ENCODE results near the gene ABHD6.
"Not testable (repeated sequence)": the region's sequence is repeated elsewhere in the genome, so short reads cannot be mapped to it uniquely, and the experiment has no call there.

Gene ABHD6

DNA sequence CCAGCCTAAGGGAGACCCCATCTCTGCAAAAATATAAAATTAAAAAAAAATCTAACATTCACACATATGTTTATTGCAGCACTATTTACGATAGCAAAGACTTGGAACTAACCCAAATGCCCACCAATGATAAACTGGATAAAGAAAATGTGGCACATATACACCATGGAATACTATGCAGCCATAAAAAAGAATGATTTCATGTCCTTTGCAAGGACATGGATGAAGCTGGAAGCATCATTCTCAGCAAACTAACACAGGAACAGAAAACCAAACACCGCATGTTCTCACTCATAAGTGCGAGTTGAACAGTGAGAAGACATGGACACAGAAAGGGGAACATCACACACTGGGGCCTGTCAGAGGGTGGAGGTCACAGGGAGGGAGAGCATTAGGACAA is 35.8 kb downstream of the ABHD6 start:
- not testable (repeated sequence) for DNase-seq (ENCODE audit: low read depth, low spot score)

DNA sequence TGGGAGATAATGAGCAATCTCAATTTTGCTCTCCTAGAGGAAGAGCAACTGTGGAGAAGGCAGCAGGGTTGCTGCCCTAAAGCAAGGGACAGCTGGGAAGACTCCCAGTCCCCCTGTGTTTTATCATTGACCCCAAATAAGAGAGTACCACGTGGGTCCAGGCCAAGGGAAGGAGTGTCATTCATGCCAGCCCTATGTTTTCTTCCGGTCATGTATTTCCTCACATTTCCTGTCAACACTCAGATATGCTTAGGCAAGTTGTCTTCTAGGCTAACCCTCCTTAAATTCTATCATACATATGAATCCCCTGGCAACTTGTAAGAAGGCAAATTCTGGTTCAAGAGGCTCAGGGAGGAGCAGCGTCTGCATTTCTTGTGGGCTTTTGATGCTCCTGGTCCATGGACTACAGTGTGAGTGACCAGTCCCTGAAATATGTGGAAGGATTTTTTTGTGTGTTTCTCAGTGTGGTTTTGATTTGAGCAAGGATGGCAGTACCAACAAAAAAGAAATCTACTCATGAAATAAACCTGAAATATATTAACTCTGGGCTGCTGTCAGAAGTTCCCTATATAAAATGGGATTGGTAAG is 36.5 kb downstream of the ABHD6 start:
- DNase-seq (ENCODE audit: low read depth, low spot score): no peak

GRCh38 chr3:58281069-58281468 is 43.5 kb downstream of the ABHD6 start:
- DNase-seq (ENCODE audit: low read depth, low spot score): no peak

GRCh38 chr3:58285334-58285733 is 47.7 kb downstream of the ABHD6 start:
- no peak for DNase-seq (ENCODE audit: low read depth, low spot score)

- no peak for DNase-seq (ENCODE audit: low read depth, low spot score)
Observed at GRCh38 chr3:58287354-58287753, 49.8 kb downstream of the ABHD6 start.

GRCh38 chr3:58288011-58288728 is 50.6 kb downstream of the ABHD6 start:
- DNase-seq (ENCODE audit: low read depth, low spot score): no peak

DNA sequence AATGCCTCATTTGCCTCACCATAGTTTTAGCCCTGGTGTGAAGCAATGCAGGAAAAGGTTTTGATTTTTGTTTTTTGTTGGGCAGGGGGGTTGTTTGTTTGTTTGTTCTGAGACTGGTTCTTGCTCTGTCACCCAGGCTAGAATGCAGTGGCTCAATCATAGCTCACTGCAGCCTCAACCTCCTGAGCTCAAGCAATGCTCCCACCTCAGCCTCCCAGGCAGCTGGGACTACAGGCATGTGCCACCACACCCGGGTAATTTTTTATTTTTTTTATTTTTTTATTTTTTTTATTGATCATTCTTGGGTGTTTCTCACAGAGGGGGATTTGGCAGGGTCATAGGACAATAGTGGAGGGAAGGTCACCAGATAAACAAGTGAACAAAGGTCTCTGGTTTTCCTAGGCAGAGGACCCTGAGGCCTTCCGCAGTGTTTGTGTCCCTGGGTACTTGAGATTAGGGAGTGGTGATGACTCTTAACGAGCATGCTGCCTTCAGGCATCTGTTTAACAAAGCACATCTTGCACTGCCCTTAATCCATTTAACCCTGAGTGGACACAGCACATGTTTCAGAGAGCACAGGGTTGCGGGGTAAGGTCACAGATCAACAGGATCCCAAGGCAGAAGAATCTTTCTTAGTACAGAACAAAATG is 51.5 kb downstream of the ABHD6 start:
- DNase-seq (ENCODE audit: low read depth, low spot score): not testable (repeated sequence)

- not testable (repeated sequence) for DNase-seq (ENCODE audit: low read depth, low spot score)
Observed at GRCh38 chr3:58290446-58290845, 52.9 kb downstream of the ABHD6 start.

DNA sequence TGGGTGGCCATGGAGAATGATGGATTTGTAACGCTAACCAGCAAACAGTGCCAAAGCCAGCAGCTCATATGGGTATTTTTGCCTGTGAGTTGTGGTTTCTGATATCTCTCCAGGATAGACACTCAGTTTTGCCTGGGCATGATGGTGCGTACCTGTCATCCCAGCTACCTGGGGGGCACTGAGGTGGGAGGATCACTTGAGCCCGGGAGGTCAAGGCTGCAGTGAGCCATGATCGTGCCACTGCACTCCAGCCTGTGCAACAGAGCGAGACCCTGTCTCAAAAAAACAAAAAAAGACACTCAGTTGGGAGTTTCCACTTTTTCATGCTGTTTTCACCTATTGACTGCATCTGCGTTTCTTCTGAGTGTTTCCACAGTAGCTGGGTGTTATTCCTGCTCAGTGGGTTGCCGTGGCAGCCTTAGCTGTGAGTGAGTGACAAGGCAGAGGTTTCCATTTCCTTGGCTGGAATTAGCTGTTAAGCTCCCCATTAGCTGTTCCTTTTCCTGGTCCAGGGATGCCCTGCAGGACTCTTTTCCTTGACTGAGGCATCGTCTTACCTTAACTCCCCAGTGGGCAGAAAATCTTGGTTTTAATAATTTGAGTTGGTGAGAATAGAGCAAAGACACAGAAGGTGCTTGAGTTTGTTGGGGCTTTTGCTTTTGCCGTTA is 54.2 kb downstream of the ABHD6 start:
- DNase-seq (ENCODE audit: low read depth, low spot score): no peak

- no peak for DNase-seq (ENCODE audit: low read depth, low spot score)
Observed at GRCh38 chr3:58292866-58293265, 55.3 kb downstream of the ABHD6 start.

DNA sequence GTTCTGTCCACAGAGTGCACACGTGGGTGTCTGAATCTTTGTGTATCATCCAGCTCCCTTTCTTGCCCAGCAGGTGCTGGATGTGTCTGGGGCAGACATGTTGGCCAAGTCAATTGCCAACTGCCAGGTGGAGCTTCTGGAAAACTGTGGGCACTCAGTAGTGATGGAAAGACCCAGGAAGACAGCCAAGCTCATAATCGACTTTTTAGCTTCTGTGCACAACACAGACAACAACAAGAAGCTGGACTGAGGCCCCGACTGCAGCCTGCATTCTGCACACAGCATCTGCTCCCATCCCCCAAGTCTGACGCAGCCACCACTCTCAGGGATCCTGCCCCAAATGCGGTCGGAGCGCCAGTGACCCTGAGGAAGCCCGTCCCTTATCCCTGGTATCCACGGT is 55.9 kb downstream of the ABHD6 start:
- no peak for DNase-seq (ENCODE audit: low read depth, low spot score)

- no peak for DNase-seq (ENCODE audit: low read depth, low spot score)
Observed at GRCh38 chr3:58296269-58296668, 58.7 kb downstream of the ABHD6 start.

- DNase-seq (ENCODE audit: low read depth, low spot score): no peak
Observed at GRCh38 chr3:58296843-58297242, 59.3 kb downstream of the ABHD6 start.

DNA sequence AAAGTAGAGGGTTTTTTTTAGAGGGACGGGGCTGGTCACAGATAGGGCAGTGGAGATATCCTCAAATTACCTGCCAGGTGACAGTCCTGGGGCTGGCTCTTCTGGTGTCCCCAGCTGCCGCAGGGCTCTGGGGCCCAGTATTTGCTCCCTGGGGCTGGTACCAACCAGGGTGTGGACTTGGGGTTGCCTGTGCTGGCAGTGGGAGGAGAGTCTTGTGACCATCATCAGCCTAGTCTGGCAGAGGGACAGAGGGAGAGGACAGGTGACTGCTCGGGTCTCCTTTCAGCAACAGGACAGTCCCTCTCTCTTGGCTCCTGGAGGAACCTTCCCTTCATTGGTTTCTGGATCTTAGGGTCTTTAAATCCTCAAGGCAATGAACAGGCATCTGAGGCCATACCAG is 60.6 kb downstream of the ABHD6 start:
- no peak for DNase-seq (ENCODE audit: low read depth, low spot score)

- no peak for DNase-seq (ENCODE audit: low read depth, low spot score)
Observed at GRCh38 chr3:58299075-58299474, 61.5 kb downstream of the ABHD6 start.

- no peak for DNase-seq (ENCODE audit: low read depth, low spot score)
Observed at GRCh38 chr3:58299839-58300516, 62.4 kb downstream of the ABHD6 start.

DNA sequence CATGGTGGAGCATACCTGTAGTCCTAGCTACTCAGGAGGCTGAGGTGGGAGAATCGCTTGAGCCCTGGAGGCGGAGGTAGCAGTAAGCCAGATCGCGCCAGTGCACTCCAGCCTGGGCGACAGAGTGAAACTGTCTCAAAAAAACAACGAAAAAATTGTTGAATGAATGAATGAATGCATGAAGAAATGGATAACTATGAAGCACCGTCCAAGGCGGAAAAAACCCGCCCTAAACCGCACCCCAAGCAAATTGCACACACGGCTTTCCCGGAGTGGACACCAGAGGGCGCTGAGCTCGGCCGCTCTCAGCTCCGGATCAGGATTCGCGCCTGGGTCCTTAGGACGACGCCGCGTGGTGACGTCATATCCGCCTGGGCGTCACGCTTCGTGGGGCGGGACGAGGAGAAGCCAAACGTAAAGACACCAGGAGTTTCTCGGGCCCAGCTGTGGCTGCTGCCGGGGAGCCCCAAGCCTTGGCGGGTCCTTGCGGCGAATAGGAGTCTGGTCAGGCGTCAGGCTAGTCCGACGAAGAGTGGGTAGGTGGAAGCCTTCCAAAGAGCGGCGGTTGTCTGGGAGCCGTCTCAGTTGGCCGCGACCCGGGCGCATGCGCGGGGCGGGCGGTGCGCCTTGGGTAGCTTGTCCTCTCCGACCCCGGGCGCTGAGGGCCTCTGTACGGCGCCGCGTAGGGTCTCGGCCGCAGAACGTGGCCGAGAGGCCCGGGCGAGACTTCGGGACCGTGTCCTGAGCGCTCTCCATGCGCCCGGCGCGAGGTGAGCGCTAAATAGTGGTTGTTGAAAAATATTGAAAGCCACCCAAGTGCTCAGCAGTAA is 68.5 kb downstream of the ABHD6 start, which contains the start of the genes HTD2 and RPP14:
HTD2 (plus strand) TSS at position 639 of the 830 bp plus-strand sequence. CDS start 11,094 bp downstream, outside the sequence.
RPP14 (plus strand) TSS at position 364 of the 830 bp plus-strand sequence. CDS start 4,085 bp downstream, outside the sequence.
- peak; percentile 92 for DNase-seq (ENCODE audit: low read depth, low spot score)

DNA sequence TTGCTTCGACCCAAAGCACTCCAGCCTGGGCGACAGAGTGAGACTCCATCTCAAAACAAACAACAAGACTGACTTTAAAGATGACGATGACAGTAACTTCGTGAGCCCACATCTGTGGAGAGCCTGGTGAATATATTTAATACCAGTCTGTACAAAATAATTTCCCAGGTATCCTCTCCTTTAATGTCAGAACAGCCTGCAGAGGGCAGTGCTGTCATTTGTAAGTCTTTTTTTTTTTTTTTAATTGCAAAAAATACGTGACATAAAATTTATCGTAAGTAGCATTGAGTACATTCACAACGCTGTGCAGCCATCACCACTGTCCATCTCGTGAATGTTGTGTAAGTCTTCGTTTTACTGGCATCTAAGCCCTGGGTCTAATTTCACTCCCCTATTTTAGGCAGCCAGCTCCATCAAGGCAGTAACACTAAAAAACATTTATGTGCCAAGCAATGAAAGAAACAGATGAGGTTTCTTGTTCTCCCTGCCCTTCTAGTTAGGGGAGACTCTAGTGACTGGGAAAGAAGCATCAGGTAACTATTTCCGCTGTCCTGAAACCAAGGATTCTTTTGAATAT is 70.1 kb downstream of the ABHD6 start:
- no peak for DNase-seq (ENCODE audit: low read depth, low spot score)

DNA sequence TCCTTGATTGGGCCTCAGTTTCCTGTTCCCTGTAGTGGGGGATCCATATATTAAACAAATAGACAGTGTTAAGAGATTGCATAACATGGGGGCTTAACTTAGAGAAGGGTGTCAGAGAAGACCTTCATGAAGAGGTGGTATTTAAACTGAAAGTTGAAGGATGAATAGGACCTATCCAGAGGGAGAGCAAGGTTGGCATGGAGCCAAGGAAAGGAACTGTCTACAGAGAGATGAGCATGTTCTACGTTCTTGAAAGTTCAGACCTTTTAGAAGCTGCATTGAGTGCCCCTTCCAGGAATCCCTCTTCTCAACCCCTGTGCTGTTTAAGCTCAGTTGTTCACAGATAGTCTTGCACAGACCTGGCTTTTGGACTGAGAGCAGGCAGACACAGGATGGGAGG is 71.1 kb downstream of the ABHD6 start:
- DNase-seq (ENCODE audit: low read depth, low spot score): no peak

DNA sequence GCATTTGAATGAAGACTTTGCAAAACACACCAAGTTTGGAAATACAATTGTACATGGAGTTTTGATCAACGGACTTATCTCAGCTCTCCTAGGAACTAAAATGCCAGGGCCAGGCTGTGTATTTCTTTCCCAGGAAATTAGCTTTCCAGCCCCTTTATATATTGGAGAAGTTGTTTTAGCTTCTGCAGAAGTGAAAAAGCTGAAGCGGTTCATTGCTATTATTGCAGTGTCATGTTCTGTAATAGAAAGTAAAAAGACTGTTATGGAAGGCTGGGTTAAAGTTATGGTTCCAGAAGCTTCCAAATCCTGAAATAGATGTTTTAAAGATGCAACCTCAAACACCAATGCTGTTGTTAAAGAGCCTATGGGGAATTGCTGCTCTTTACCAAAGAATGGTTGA is 80.2 kb downstream of the ABHD6 start:
- no peak for DNase-seq (ENCODE audit: low read depth, low spot score)

Data from brain pericyte (primary cell).